Vagina (tissue), 2 donors: Measurements from ENCODE around the gene PRR19. TPM values are rescaled to one million over a fixed set of nuclear protein-coding genes. Genes with fewer than 3 reads are reported as not detected.

Experiments
- DNase-seq, 2 donors: peaks; one replicate each; pipeline ENCODE4 v3.0.0-alpha.2; 2017; ENCODE audit errors: extremely low spot score in 2 of 2
- H3K27ac ChIP-seq: fragments of 200-600 bp; sonication (generic); one replicate; pipeline ENCODE4 v1.5.1; 2019
- H3K27me3 ChIP-seq: fragments of 200-600 bp; sonication (generic); one replicate; pipeline ENCODE4 v1.5.1; 2019
- H3K36me3 ChIP-seq, 2 donors: fragments of 200-600 bp; sonication (generic); one replicate each; pipeline ENCODE4 v1.5.1; 2017 to 2019
- H3K4me1 ChIP-seq: fragments of 200-600 bp; sonication (generic); one replicate; pipeline ENCODE4 v1.5.1; 2019
- H3K4me3 ChIP-seq, 2 donors: fragments of 200-600 bp; sonication (generic); 1 replicate in 1 of 2; 2 replicates in 1 of 2; pipeline ENCODE4 v1.5.1; 2016 to 2019
- H3K9me3 ChIP-seq: fragments of 200-600 bp; sonication (generic); one replicate; pipeline ENCODE4 v1.5.1; 2019
- POLR2A ChIP-seq, 2 donors: fragments of 450-650 bp; IDR thresholded peaks; one replicate each; pipeline ENCODE4 v1.6.1; 2017; ENCODE audit warnings: antibody characterized with exemption in 2 of 2, mild to moderate bottlenecking in 2 of 2, moderate library complexity in 2 of 2
- POLR2AphosphoS5 ChIP-seq, 2 donors: sonication (generic); formaldehyde crosslinking; IDR thresholded peaks; one replicate each; pipeline ENCODE4 v1.9.0; 2017; ENCODE audit warnings: antibody characterized with exemption in 2 of 2, mild to moderate bottlenecking in 2 of 2, low read depth in 1 of 2; ENCODE audit not compliant: insufficient read depth in 1 of 2
- intact Hi-C: fragments of 100-400 bp; cut with DNase I; formaldehyde crosslinking; loops from one replicate; pipeline ENCODE4 v1.15.1; 2023
- total RNA-seq: library from RNA; depleted of rRNA; stranded (reverse); fragments of >200 nt; gene quantifications from one replicate; pipeline ENCODE4 v1.2.3, GENCODE V29; 2016
- TF ChIP-seq, protein P1 (sequence below), 3 experiments: fragments of 450-650 bp in 2 of 3; fragments of 200-600 bp in 1 of 3; sonication (generic) in 1 of 3; IDR thresholded peaks; one replicate each; pipeline ENCODE4 v1.5.1; 2017 to 2019; ENCODE audit warnings: antibody characterized with exemption in 3 of 3, mild to moderate bottlenecking in 2 of 3, moderate library complexity in 2 of 3

PRR19 gene
- total RNA-seq, 1 donor from 2014 or later: not detected

DNA sequence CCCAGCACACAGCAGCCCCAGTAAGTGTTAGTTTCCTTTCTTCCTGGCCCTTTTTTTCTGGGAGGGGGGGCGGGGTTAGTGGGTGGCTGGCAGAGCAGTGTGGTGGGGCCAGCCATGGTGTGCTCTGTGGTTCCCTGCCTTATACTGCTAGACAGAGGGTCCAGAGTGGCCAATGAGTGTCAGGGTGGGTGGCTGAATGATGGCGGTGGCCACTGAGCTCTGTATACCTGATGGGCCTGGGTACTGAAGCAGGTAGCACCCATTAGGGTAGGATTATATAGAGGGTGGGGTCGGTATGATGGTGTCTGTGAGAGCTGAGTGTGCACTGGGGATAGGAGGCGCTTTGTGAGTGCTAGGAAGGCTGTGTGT, 19.1 kb upstream of the PRR19 start:
- intact Hi-C loops: no loop called here
- Histone ChIP-seq H3K27ac (peak overlapping the region; percentile 100), H3K9me3 (no peaks in the 10 kb centered on the region), H3K36me3 (peaks cover 0 to 8% of the 10 kb centered on the region in 2 donors), H3K27me3 (no peaks in the 10 kb centered on the region), H3K4me1 (peaks cover 77% of the 10 kb centered on the region), H3K4me3 (peak overlapping the region; percentile 66 to 90)
- no peak for TF ChIP-seq POLR2A (IDR thresholded peaks at IDR 0.05)
- TF ChIP-seq, protein P1, sequence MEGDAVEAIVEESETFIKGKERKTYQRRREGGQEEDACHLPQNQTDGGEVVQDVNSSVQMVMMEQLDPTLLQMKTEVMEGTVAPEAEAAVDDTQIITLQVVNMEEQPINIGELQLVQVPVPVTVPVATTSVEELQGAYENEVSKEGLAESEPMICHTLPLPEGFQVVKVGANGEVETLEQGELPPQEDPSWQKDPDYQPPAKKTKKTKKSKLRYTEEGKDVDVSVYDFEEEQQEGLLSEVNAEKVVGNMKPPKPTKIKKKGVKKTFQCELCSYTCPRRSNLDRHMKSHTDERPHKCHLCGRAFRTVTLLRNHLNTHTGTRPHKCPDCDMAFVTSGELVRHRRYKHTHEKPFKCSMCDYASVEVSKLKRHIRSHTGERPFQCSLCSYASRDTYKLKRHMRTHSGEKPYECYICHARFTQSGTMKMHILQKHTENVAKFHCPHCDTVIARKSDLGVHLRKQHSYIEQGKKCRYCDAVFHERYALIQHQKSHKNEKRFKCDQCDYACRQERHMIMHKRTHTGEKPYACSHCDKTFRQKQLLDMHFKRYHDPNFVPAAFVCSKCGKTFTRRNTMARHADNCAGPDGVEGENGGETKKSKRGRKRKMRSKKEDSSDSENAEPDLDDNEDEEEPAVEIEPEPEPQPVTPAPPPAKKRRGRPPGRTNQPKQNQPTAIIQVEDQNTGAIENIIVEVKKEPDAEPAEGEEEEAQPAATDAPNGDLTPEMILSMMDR (IDR thresholded peaks at IDR 0.05): no peak
- TF ChIP-seq POLR2AphosphoS5 (IDR thresholded peaks at IDR 0.05; ENCODE audit: insufficient read depth in 1 of 2, low read depth in 1 of 2): no peak
- DNase-seq: no peak

DNA sequence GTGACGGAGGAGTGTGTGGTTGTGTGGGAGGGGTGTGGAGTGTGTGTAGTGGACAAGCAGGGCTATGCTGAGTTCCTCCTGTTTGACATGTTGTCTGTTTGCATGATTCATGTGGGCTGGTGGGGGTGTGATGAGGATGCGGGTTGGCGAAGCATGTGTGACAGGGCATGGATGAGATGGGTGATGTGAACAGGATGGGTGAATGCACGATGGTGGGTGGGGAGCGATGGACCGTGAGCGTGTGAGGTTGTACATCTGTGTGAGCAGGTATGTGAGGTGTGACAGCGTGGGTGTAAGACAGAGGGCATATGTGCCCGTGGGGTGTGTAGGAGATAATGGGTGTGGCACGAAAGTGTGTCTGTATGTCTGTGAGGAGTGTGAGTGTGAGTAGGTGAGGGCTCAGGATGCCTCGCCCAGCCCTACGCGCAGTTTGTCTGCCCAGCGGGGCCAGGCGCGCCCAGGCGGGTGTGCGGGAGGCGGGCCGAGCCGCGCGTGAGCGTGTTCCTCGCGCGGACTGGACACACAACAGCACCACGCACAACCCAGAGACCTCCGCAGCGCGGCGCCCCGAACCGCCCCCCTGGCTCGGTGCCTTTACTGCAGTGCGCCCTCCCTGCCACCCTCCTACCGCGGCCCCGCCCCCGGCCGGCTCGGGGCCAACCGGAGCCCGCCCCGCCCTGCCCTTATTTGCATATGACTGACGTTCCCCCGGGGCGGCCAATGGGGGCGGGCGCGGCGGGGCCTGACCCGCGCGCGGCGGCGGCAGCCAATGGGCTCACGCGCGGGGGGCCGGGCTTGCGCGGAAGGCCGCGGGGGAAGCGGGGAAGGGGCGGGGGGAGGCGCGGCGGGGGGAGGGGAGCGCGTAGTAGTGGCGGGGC, 18.5 kb upstream of the PRR19 start:
- Histone ChIP-seq H3K4me3 (peak overlapping the region; percentile 66 to 90), H3K9me3 (no peaks in the 10 kb centered on the region), H3K27me3 (no peaks in the 10 kb centered on the region), H3K4me1 (peaks cover 70% of the 10 kb centered on the region), H3K27ac (peak overlapping the region; percentile 100), H3K36me3 (peaks cover 0 to 14% of the 10 kb centered on the region in 2 donors)
- TF ChIP-seq POLR2A (IDR thresholded peaks at IDR 0.05): peak; percentile 39 to 85
- TF ChIP-seq, protein P1 (IDR thresholded peaks at IDR 0.05): peak in 1 of 3 experiments; percentile 21
- peak in 1 of 2 donors; percentile 96 for TF ChIP-seq POLR2AphosphoS5 (IDR thresholded peaks at IDR 0.05; ENCODE audit: insufficient read depth in 1 of 2, low read depth in 1 of 2)
- intact Hi-C loops: no loop called here
- no peak for DNase-seq

DNA sequence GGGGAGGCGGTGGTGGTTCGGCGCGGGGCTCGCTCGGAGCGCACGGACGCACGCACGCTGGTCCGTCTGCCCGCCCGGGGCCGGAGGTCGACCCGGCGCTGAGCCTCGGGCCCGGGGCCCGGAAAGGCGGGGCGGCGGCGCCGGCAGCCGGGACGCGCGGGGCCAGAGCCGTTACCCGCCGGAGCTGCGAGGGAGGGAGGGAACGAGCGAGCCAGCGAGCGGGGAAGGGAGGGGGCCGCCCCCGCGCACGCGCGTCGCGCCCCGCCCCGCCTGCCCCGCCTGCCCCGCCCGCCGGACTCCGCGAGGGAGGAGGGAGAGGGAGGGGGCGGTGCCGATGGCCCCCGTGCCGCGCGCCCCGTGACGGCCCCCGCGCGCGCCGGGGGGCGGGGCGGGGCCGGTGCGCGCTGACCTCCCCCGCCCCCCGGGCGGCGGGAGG, 17.8 kb upstream of the PRR19 start:
- no peak for DNase-seq
- peak overlapping the region; percentile 100 for H3K27ac ChIP-seq
- H3K4me3 ChIP-seq: peak overlapping the region; percentile 66 to 90

DNA sequence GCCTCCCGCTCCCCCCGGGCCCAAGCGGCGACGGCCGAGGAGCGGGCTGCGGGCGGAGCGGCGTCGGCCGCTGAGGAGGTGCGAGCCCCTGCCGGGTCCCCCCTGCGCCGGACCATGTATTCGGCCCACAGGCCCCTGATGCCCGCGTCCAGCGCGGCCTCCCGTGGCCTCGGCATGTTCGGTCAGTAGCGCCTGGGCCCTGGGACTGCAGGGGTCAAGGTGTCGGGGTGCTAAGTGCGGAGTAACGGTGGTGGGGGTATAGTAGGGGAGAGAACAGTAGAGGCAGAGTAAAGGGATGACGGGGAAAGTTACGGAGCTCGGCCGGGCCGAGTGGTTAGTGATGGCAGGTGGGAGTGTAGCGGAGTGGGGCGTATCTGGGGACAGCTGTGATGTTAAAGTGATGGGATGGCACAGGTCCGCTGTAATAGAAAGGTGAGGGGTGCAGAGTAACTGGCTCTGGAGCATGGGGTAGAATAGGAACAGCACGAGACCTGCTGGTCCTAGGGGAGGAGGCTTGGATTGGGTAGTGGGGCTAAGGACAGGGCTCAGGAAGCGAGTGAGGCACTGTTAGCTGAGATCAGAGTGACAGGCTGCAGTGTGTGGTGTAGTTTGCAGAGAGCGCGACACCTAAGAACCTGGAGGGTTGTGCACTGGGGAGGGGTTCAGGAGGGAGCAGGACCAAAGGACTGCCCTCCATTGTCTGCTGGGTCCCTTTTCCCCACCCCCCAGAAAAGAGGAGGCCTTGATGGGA, 17.2 kb upstream of the PRR19 start:
- no peak for DNase-seq
- TF ChIP-seq, protein P1 (IDR thresholded peaks at IDR 0.05): no peak
- TF ChIP-seq POLR2AphosphoS5 (IDR thresholded peaks at IDR 0.05; ENCODE audit: insufficient read depth in 1 of 2, low read depth in 1 of 2): no peak
- H3K27ac ChIP-seq: peak overlapping the region; percentile 94
- H3K4me3 ChIP-seq: peak overlapping the region; percentile 66 to 90
- H3K36me3 ChIP-seq: peaks cover 0 to 27% of the 10 kb centered on the region in 2 donors
- H3K4me1 ChIP-seq: peaks cover 57% of the 10 kb centered on the region
- no peaks in the 10 kb centered on the region for H3K27me3 ChIP-seq
- no peaks in the 10 kb centered on the region for H3K9me3 ChIP-seq
- intact Hi-C loops: no loop called here

More for the DNA sequence above, 17.8 kb upstream of the PRR19 start:
- H3K27me3 ChIP-seq: no peaks in the 10 kb centered on the region
- TF ChIP-seq, protein P1 (IDR thresholded peaks at IDR 0.05): no peak
- TF ChIP-seq POLR2A (IDR thresholded peaks at IDR 0.05) (peak in 1 of 2 donors; percentile 72), POLR2AphosphoS5 (IDR thresholded peaks at IDR 0.05; ENCODE audit: insufficient read depth in 1 of 2, low read depth in 1 of 2) (no peak)
- no peaks in the 10 kb centered on the region for H3K9me3 ChIP-seq
- H3K36me3 ChIP-seq: peaks cover 0 to 21% of the 10 kb centered on the region in 2 donors
- H3K4me1 ChIP-seq: peaks cover 64% of the 10 kb centered on the region
- intact Hi-C loops: no loop called here
